Measurements from ENCODE around the gene NAP1L5. TPM values are rescaled to one million over a fixed set of nuclear protein-coding genes. Genes with fewer than 3 reads are reported as not detected.

Gene NAP1L5
- 0.29 TPM for polyA plus RNA-seq (2012; ENCODE audit: insufficient read length, low read depth)

GRCh38 chr4:88697588-88698329 is at the start of gene NAP1L5:
TSS of gene NAP1L5 (minus strand) at chr4:88697829. CDS start at chr4:88697754, 75 bp downstream.
- TF ChIP-seq POLR2AphosphoS5 (IDR thresholded peaks at IDR 0.05; ENCODE audit: low read depth, low read length) (0 out of 2 replicates have a peak, but pooled peaks have one; percentile 21), REST (IDR thresholded peaks at IDR 0.05; ENCODE audit: insufficient read depth in 1 of 2, low read depth in 2 of 2, low read length in 2 of 2) (no peak), FOXP2 (optimal IDR thresholded peaks at IDR 0.05; ENCODE audit: borderline replicate concordance, extremely low read depth, extremely low read length, insufficient read depth) (no peak)

GRCh38 chr4:88747351-88747750 is 49.7 kb upstream of the NAP1L5 start:
- TF ChIP-seq FOXP2 (optimal IDR thresholded peaks at IDR 0.05; ENCODE audit: borderline replicate concordance, extremely low read depth, extremely low read length, insufficient read depth) (no peak), REST (IDR thresholded peaks at IDR 0.05; ENCODE audit: insufficient read depth in 1 of 2, low read depth in 2 of 2, low read length in 2 of 2) (no peak), POLR2AphosphoS5 (IDR thresholded peaks at IDR 0.05; ENCODE audit: low read depth, low read length) (no peak)

- TF ChIP-seq SIN3A (IDR thresholded peaks at IDR 0.05; ENCODE audit: borderline replicate concordance, insufficient read depth, low read length) (no peak), TAF1 (IDR thresholded peaks at IDR 0.05; ENCODE audit: borderline replicate concordance, insufficient read depth, low read length) (no peak), FOXP2 (optimal IDR thresholded peaks at IDR 0.05; ENCODE audit: borderline replicate concordance, extremely low read depth, extremely low read length, insufficient read depth) (no peak), REST (IDR thresholded peaks at IDR 0.05; ENCODE audit: insufficient read depth in 1 of 2, low read depth in 2 of 2, low read length in 2 of 2) (no peak)
Measured at GRCh38 chr4:88746206-88746605, 48.6 kb upstream of the NAP1L5 start.

- no peak for TF ChIP-seq POLR2AphosphoS5 (IDR thresholded peaks at IDR 0.05; ENCODE audit: low read depth, low read length)
- TF ChIP-seq FOXP2 (optimal IDR thresholded peaks at IDR 0.05; ENCODE audit: borderline replicate concordance, extremely low read depth, extremely low read length, insufficient read depth) = no peak
- TF ChIP-seq REST (IDR thresholded peaks at IDR 0.05; ENCODE audit: insufficient read depth in 1 of 2, low read depth in 2 of 2, low read length in 2 of 2) = no peak
- TF ChIP-seq TAF1 (IDR thresholded peaks at IDR 0.05; ENCODE audit: borderline replicate concordance, insufficient read depth, low read length) = no peak
- no peak for TF ChIP-seq SIN3A (IDR thresholded peaks at IDR 0.05; ENCODE audit: borderline replicate concordance, insufficient read depth, low read length)
Measured at GRCh38 chr4:88745581-88746163, 48.0 kb upstream of the NAP1L5 start.
